K562 (cell line): ENCODE data around the gene PCGF6. TPM values are rescaled to one million over a fixed set of nuclear protein-coding genes. Genes with fewer than 3 reads are reported as not detected.

Source experiments
- ATAC-seq: fragments of 200-7000 bp; cut with Tn5 transposase; 3 replicates; pipeline ENCODE4 v1.9.1; 2020; ENCODE audit warnings: moderate library complexity
- BruUV-seq: library from RNA; stranded (reverse); fragments of 400-500 nt; replicated peaks from 2 replicates; lab custom pipeline; 2021; lab: Mats Ljungman, UMichigan
- CTCF ChIA-PET: fragments of 300-600 bp; formaldehyde crosslinking; extraction: SDS; loops from one replicate; lab custom pipeline; 2021; ENCODE audit warnings: low intra/inter-chr PET ratio; lab: Yijun Ruan, JAX
- POLR2A ChIA-PET: fragments of 300-600, 350-650 bp; sonication (Branson Sonifier 250); formaldehyde crosslinking; extraction: SDS; loops from one replicate; lab custom pipeline; 2021; ENCODE audit warnings: antibody characterized with exemption, inconsistent platforms; lab: Yijun Ruan, JAX
- DNase-seq, 4 experiments: peaks; one replicate each; pipeline versions ENCODE4 v3.0.0 to v3.0.0-alpha.2; 2011 to 2018; ENCODE audit warnings: low spot score in 3 of 4, mixed read lengths in 3 of 4; ENCODE audit errors: extremely low read depth in 1 of 4
- FAIRE-seq: peaks from 2 replicates; lab custom pipeline; 2011; peaks lifted over from hg19 to GRCh38; lab: Jason Lieb, UNC
- H2AFZ ChIP-seq: 2 replicates; pipeline ENCODE4 v1.6.0; 2011; ENCODE audit warnings: low read depth, low read length, control low read depth, inconsistent platforms
- H3K27ac ChIP-seq: fragments of 200-600 bp; 3 replicates; pipeline ENCODE4 v1.8.0; 2011; ENCODE audit warnings: low read depth, mild to moderate bottlenecking, control low read depth, inconsistent platforms, low read length, moderate library complexity, mixed read lengths; ENCODE audit errors: extremely low read depth
- H3K27me3 ChIP-seq, 2 experiments: fragments of 300-600 bp in 1 of 2; 2 replicates in 1 of 2; 3 replicates in 1 of 2; pipeline versions ENCODE4 v1.6.0 to v1.8.0; 2011; ENCODE audit warnings: inconsistent platforms in 2 of 2, low read length in 2 of 2, mild to moderate bottlenecking in 1 of 2, mixed read lengths in 1 of 2, moderate library complexity in 1 of 2; ENCODE audit not compliant: control insufficient read depth in 2 of 2, insufficient read depth in 2 of 2
- H3K36me3 ChIP-seq: fragments of 300-600 bp; 3 replicates; pipeline ENCODE4 v1.8.0; 2011; ENCODE audit warnings: mild to moderate bottlenecking, low read length, inconsistent platforms; ENCODE audit not compliant: control insufficient read depth, insufficient read depth
- H3K4me1 ChIP-seq, 2 experiments: fragments of 200-600 bp in 1 of 2; replicated peaks in 1 of 2; 2 replicates in 1 of 2; 3 replicates in 1 of 2; pipeline versions ENCODE4 v1.5.1 to v1.8.0; 2011; ENCODE audit warnings: inconsistent platforms in 2 of 2, low read length in 2 of 2, mild to moderate bottlenecking in 1 of 2, mixed read lengths in 1 of 2, moderate library complexity in 1 of 2; ENCODE audit not compliant: control insufficient read depth in 2 of 2, insufficient read depth in 2 of 2
- H3K4me2 ChIP-seq: 2 replicates; pipeline ENCODE4 v1.6.1; 2011; ENCODE audit warnings: low read length, control low read depth, inconsistent platforms, mixed read lengths; ENCODE audit not compliant: insufficient read depth
- H3K4me3 ChIP-seq: fragments of 200-600 bp; sonication (generic), shearing (Covaris generic); 2 replicates; pipeline ENCODE4 v1.5.1; 2016; ENCODE audit warnings: control low read depth, inconsistent platforms
- H3K79me2 ChIP-seq: fragments of 200-600 bp; 3 replicates; pipeline ENCODE4 v1.8.0; 2011; ENCODE audit warnings: low read length, inconsistent platforms; ENCODE audit not compliant: control insufficient read depth, insufficient read depth
- H3K9ac ChIP-seq, 2 experiments: 2 replicates each; pipeline versions ENCODE4 v1.6.0 to v1.6.1; 2011; ENCODE audit warnings: low read depth in 2 of 2, low read length in 2 of 2, control low read depth in 1 of 2, inconsistent platforms in 1 of 2, mild to moderate bottlenecking in 1 of 2, mixed read lengths in 1 of 2; ENCODE audit not compliant: insufficient read depth in 1 of 2
- H3K9me1 ChIP-seq: one replicate; pipeline ENCODE4 v1.6.0; 2011; ENCODE audit warnings: inconsistent platforms, mild to moderate bottlenecking, low read length, moderate library complexity; ENCODE audit not compliant: control insufficient read depth, insufficient read depth
- H3K9me3 ChIP-seq: replicated peaks from 2 replicates; pipeline ENCODE4 v1.5.1; 2011; ENCODE audit warnings: low read depth, low read length, inconsistent platforms; ENCODE audit not compliant: control insufficient read depth, insufficient read depth
- H4K20me1 ChIP-seq: replicated peaks from 2 replicates; pipeline ENCODE4 v1.6.1; 2011; ENCODE audit warnings: low read length, inconsistent platforms, mixed read lengths; ENCODE audit not compliant: control insufficient read depth, insufficient read depth
- CREB3L1 ChIP-seq: fragments of 450-650 bp; IDR thresholded peaks from 2 replicates; pipeline ENCODE4 v1.6.1; 2014; ENCODE audit warnings: low read depth, mild to moderate bottlenecking, moderate library complexity, borderline replicate concordance
- CREM ChIP-seq: IDR thresholded peaks from 2 replicates; pipeline ENCODE4 v1.6.1; 2014; ENCODE audit warnings: antibody characterized with exemption, low read depth
- EHMT2 ChIP-seq: fragments of 450-650 bp; IDR thresholded peaks from 2 replicates; pipeline ENCODE4 v1.6.1; 2018; ENCODE audit warnings: antibody characterized with exemption
- HLTF ChIP-seq: fragments of 450-650 bp; IDR thresholded peaks from 2 replicates; pipeline ENCODE4 v1.6.1; 2016
- MIER1 ChIP-seq: fragments of 450-650 bp; IDR thresholded peaks from 2 replicates; pipeline ENCODE4 v1.6.1; 2016; ENCODE audit warnings: antibody characterized with exemption, mild to moderate bottlenecking, low read depth
- MYNN ChIP-seq, 2 experiments: sonication (generic); formaldehyde crosslinking in 1 of 2; IDR thresholded peaks; 2 replicates each; pipeline versions ENCODE4 v1.5.0 to v1.6.1; 2016 to 2020; ENCODE audit warnings: antibody characterized with exemption in 1 of 2, missing genetic modification reagents in 1 of 2
- NCOA1 ChIP-seq: fragments of 450-650 bp; IDR thresholded peaks from 2 replicates; pipeline ENCODE4 v1.6.1; 2016; ENCODE audit warnings: low read depth
- NCOA2 ChIP-seq, 2 experiments: fragments of 450-650 bp; IDR thresholded peaks; 2 replicates each; pipeline ENCODE4 v1.6.1; 2018; ENCODE audit warnings: mild to moderate bottlenecking in 2 of 2, moderate library complexity in 1 of 2; ENCODE audit not compliant: partially characterized antibody in 2 of 2
- NFRKB ChIP-seq: fragments of 450-650 bp; IDR thresholded peaks from 2 replicates; pipeline ENCODE4 v1.6.1; 2016; ENCODE audit warnings: low read depth
- TSC22D4 ChIP-seq: fragments of 450-650 bp; IDR thresholded peaks from 2 replicates; pipeline ENCODE4 v1.6.1; 2016; ENCODE audit warnings: missing genetic modification characterization, missing biosample characterization, control low read depth
- ZNF263 ChIP-seq: sonication (generic); formaldehyde crosslinking; IDR thresholded peaks from 2 replicates; pipeline ENCODE4 v1.8.0; 2022; ENCODE audit warnings: mild to moderate bottlenecking, missing genetic modification reagents, borderline replicate concordance
- WGBS: fragments of 100-300 bp; shearing (Covaris generic); methylation state at CpG from one replicate; pipeline ENCODE4 v1.1.6; 2016; ENCODE audit warnings: low coverage, mixed read lengths; ENCODE audit not compliant: insufficient coverage; ENCODE audit errors: missing lambda C conversion rate; 5-methylcytosine and 5-hydroxymethylcytosine counted together
- in situ Hi-C: fragments of 300-500 bp; cut with MboI; formaldehyde crosslinking; loops from 4 replicates; pipeline ENCODE4 v1.15.0; 2018; ENCODE audit warnings: inconsistent platforms, mixed read lengths
- intact Hi-C: fragments of 100-400 bp; cut with micrococcal nuclease; formaldehyde crosslinking; loops from 2 replicates; pipeline ENCODE4 v1.14.2; 2022
- polyA plus RNA-seq, 8 experiments: library from polyadenylated mRNA; depleted of rRNA in 4 of 8; stranded (reverse) in 5 of 8; unstranded in 3 of 8; fragments of >200 nt; fragmentation: Nextera tagmentation in 2 of 8; fragmentation: Illumina TruSeq in 1 of 8; extraction: Ambion mirVana in 2 of 8; extraction: Trizol in 1 of 8; gene quantifications; 2 replicates each; pipeline versions ENCODE4 v1.2.1 to v1.2.3, GENCODE V29; 2011 to 2014; ENCODE audit warnings: inconsistent platforms in 1 of 8, missing spikeins in 1 of 8
- total RNA-seq, 7 experiments: library from RNA; depleted of rRNA in 6 of 7; stranded (reverse); fragments of >200 nt in 6 of 7; fragmentation: Illumina TruSeq in 2 of 7; extraction: Trizol in 2 of 7; gene quantifications; 2 replicates each; pipeline versions ENCODE4 v1.2.1 to v1.2.3, GENCODE V29; 2011 to 2021; ENCODE audit warnings: low replicate concordance in 1 of 7
- TF ChIP-seq, protein P1 (sequence below), 2 experiments: fragments of 450-650 bp; IDR thresholded peaks; 2 replicates each; pipeline ENCODE4 v1.6.1; 2018; ENCODE audit warnings: mild to moderate bottlenecking in 2 of 2, low read depth in 1 of 2; ENCODE audit not compliant: partially characterized antibody in 2 of 2
- TF ChIP-seq, protein P2 (sequence below): sonication (generic); formaldehyde crosslinking; IDR thresholded peaks from 2 replicates; pipeline ENCODE4 v1.8.0; 2022; ENCODE audit warnings: mild to moderate bottlenecking, missing genetic modification reagents

PCGF6 gene
- total and polyA plus RNA-seq, 9 of the 15 experiments (the other 6 are each of a cell fraction or from before 2014, with no cell fraction given) = 8.4 to 24.6 (median 20.6) TPM

DNA sequence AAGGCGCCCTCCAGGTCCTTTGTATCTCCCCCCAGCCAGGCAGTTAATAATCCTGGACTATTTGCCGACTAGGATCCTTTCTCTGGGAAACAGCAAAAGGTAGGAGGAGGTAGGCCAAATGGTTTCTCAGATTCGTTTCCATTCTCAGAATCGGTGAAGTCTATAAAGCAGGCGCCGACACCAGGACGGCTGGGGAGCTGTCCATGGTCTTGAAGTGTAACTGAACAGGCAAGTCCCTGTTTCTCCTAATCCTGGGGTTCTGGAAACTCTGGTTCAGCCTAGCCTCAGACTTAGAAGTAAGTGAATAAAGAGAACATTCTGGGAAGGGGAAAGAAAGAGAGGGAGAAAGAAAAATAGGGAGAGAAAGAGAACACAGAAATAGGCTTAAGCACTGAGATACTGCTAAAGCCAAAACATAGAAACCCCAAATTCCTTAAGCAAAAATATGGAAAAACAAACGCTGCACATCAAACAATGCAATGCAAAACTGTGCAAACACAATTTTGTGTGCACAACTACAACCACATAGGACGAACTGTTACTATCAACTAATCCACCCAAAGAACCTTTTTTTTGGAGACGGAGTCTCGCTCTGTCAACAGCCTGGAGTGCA, 85.1 kb downstream of the PCGF6 start:
- POLR2A ChIA-PET = interaction anchor here (0.8 kb wide), 2 partner anchors 12 to 13 kb away, joined by 4 to 5 read pairs; no protein-coding TSS in a partner anchor
- TF ChIP-seq NCOA2 (IDR thresholded peaks at IDR 0.05; ENCODE audit: partially characterized antibody in 2 of 2) (no peak), CREB3L1 (no peak), CREM (0 out of 2 replicates have a peak, but pooled peaks have one; percentile 14), TSC22D4 (no peak), ZNF263 (0 out of 2 replicates have a peak, but pooled peaks have one; percentile 20), EHMT2 (peak; percentile 95), NCOA1 (peak; percentile 56; the same call in 1 of the 2 replicates), NFRKB (no peak), MIER1 (peak; percentile 92), MYNN (IDR thresholded peaks at IDR 0.05) (no peak), MYNN (CRISPR knock-in tag; IDR thresholded peaks at IDR 0.05) (no peak), HLTF (no peak)
- TF ChIP-seq, protein P1, sequence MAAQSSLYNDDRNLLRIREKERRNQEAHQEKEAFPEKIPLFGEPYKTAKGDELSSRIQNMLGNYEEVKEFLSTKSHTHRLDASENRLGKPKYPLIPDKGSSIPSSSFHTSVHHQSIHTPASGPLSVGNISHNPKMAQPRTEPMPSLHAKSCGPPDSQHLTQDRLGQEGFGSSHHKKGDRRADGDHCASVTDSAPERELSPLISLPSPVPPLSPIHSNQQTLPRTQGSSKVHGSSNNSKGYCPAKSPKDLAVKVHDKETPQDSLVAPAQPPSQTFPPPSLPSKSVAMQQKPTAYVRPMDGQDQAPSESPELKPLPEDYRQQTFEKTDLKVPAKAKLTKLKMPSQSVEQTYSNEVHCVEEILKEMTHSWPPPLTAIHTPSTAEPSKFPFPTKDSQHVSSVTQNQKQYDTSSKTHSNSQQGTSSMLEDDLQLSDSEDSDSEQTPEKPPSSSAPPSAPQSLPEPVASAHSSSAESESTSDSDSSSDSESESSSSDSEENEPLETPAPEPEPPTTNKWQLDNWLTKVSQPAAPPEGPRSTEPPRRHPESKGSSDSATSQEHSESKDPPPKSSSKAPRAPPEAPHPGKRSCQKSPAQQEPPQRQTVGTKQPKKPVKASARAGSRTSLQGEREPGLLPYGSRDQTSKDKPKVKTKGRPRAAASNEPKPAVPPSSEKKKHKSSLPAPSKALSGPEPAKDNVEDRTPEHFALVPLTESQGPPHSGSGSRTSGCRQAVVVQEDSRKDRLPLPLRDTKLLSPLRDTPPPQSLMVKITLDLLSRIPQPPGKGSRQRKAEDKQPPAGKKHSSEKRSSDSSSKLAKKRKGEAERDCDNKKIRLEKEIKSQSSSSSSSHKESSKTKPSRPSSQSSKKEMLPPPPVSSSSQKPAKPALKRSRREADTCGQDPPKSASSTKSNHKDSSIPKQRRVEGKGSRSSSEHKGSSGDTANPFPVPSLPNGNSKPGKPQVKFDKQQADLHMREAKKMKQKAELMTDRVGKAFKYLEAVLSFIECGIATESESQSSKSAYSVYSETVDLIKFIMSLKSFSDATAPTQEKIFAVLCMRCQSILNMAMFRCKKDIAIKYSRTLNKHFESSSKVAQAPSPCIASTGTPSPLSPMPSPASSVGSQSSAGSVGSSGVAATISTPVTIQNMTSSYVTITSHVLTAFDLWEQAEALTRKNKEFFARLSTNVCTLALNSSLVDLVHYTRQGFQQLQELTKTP (IDR thresholded peaks at IDR 0.05; ENCODE audit: low read depth in 1 of 2, partially characterized antibody in 2 of 2) = peak in 1 of 2 experiments; percentile 80
- TF ChIP-seq, protein P2, sequence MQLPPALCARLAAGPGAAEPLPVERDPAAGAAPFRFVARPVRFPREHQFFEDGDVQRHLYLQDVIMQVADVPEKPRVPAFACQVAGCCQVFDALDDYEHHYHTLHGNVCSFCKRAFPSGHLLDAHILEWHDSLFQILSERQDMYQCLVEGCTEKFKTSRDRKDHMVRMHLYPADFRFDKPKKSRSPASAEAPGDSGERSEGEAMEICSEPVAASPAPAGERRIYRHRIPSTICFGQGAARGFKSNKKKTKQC (CRISPR knock-in tag) = 0 out of 2 replicates have a peak, but pooled peaks have one; percentile 56

More for the DNA sequence above, 85.1 kb downstream of the PCGF6 start:
- H3K9ac ChIP-seq = no peak overlapping the region
- no peaks in the 10 kb centered on the region for H3K36me3 ChIP-seq
- FAIRE-seq (peak; percentile 54), DNase-seq (peak; percentile 21 to 66 (median 28)), ATAC-seq (peak; percentile 67; the same call in 2 of the 3 replicates)
- intact Hi-C loops = no loop called here
- no peak overlapping the region for H3K27ac ChIP-seq
- no peak overlapping the region for H3K4me2 ChIP-seq
- H3K4me1 ChIP-seq = no peaks in the 10 kb centered on the region; a peak in 1 of 5 replicates
- in situ Hi-C loops = no loop called here
- H3K9me3 ChIP-seq = no peaks in the 10 kb centered on the region
- no peaks in the 10 kb centered on the region for H4K20me1 ChIP-seq
- peaks cover 0 to 4% of the 10 kb centered on the region in 2 experiments; a peak in 1 of 5 replicates for H3K27me3 ChIP-seq
- no TSS peak for BruUV-seq
- no peaks in the 10 kb centered on the region for H3K79me2 ChIP-seq
- CTCF ChIA-PET = interaction anchor here (0.6 to 0.7 kb wide), 2 partner anchors 14 to 358 kb away, joined by 3 to 5 read pairs; no protein-coding TSS in a partner anchor
- 2% methylated on average over 9 of the region's 11 CpGs for WGBS
- no peaks in the 10 kb centered on the region for H3K9me1 ChIP-seq
- no peak overlapping the region for H2AFZ ChIP-seq
- H3K4me3 ChIP-seq = no peak overlapping the region
